Colonic mucosa (tissue), 4 donors: Measurements from ENCODE around the gene RGS21. TPM values are rescaled to one million over a fixed set of nuclear protein-coding genes. Genes with fewer than 3 reads are reported as not detected.
"Not testable (repeated sequence)": the region's sequence is repeated elsewhere in the genome, so short reads cannot be mapped to it uniquely, and the experiment has no call there.

Experiments
- DNase-seq: peaks from one replicate; pipeline ENCODE4 v3.0.0-alpha.2; 2020
- H3K27ac ChIP-seq: fragments of 200-600 bp; one replicate; pipeline ENCODE4 v1.8.0; 2021
- H3K27me3 ChIP-seq: fragments of 200-600 bp; one replicate; pipeline ENCODE4 v1.8.0; 2021
- H3K36me3 ChIP-seq: fragments of 200-600 bp; one replicate; pipeline ENCODE4 v1.8.0; 2021
- H3K4me1 ChIP-seq: fragments of 200-600 bp; one replicate; pipeline ENCODE4 v1.8.0; 2021; ENCODE audit warnings: mild to moderate bottlenecking
- H3K4me3 ChIP-seq: fragments of 200-600 bp; one replicate; pipeline ENCODE4 v1.8.0; 2021
- H3K9ac ChIP-seq, 2 donors: one replicate each; pipeline ENCODE4 v1.7.0; 2013; ENCODE audit warnings: control low read depth in 2 of 2, low read depth in 2 of 2, low read length in 2 of 2
- H3K9me3 ChIP-seq: fragments of 200-600 bp; one replicate; pipeline ENCODE4 v1.8.0; 2021
- intact Hi-C: fragments of 100-400 bp; cut with DNase I; formaldehyde crosslinking; loops from one replicate; pipeline ENCODE4 v1.14.1; 2022
- total RNA-seq, 2 donors: library from RNA; stranded (reverse); fragmentation: NEBNext Ultra II Directional in 1 of 2; extraction: Animal tissue kit (Norgen Biotek cat#: 25700) in 1 of 2; gene quantifications; one replicate each; pipeline ENCODE4 v1.2.1, GENCODE V29; 2021
- TF ChIP-seq, protein P1 (sequence below): fragments of 200-600 bp; IDR thresholded peaks from one replicate; pipeline ENCODE4 v1.8.0; 2022; ENCODE audit warnings: antibody characterized with exemption, mild to moderate bottlenecking
- donor health status: healthy.
- donor health status: DM: no; HTN: no; CAD: no.
- donor health status: DM: no; HTN: no; CAD: no.

The RGS21 gene
- total RNA-seq, 2 donors from 2014 or later, result not detected

GRCh38 chr1:192277635-192278034 is 39.2 kb upstream of the RGS21 start:
- Histone ChIP-seq H3K4me3 (no peak overlapping the region), H3K27me3 (no peaks in the 10 kb centered on the region), H3K36me3 (no peaks in the 10 kb centered on the region), H3K9ac (no peak overlapping the region), H3K27ac (no peak overlapping the region), H3K9me3 (no peaks in the 10 kb centered on the region), H3K4me1 (no peaks in the 10 kb centered on the region)
- TF ChIP-seq, protein P1, sequence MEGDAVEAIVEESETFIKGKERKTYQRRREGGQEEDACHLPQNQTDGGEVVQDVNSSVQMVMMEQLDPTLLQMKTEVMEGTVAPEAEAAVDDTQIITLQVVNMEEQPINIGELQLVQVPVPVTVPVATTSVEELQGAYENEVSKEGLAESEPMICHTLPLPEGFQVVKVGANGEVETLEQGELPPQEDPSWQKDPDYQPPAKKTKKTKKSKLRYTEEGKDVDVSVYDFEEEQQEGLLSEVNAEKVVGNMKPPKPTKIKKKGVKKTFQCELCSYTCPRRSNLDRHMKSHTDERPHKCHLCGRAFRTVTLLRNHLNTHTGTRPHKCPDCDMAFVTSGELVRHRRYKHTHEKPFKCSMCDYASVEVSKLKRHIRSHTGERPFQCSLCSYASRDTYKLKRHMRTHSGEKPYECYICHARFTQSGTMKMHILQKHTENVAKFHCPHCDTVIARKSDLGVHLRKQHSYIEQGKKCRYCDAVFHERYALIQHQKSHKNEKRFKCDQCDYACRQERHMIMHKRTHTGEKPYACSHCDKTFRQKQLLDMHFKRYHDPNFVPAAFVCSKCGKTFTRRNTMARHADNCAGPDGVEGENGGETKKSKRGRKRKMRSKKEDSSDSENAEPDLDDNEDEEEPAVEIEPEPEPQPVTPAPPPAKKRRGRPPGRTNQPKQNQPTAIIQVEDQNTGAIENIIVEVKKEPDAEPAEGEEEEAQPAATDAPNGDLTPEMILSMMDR, result no peak
- intact Hi-C loops, result no loop called here
- DNase-seq, result no peak

- Histone ChIP-seq H3K4me1 (no peaks in the 10 kb centered on the region), H3K9me3 (no peaks in the 10 kb centered on the region), H3K36me3 (no peaks in the 10 kb centered on the region), H3K27me3 (no peaks in the 10 kb centered on the region), H3K4me3 (no peak overlapping the region), H3K9ac (no peak overlapping the region), H3K27ac (no peak overlapping the region)
- DNase-seq, result no peak
- TF ChIP-seq, protein P1, result no peak
- intact Hi-C loops, result no loop called here
These were observed 31.9 kb upstream of the RGS21 start for GRCh38 chr1:192284927-192285326.

DNA sequence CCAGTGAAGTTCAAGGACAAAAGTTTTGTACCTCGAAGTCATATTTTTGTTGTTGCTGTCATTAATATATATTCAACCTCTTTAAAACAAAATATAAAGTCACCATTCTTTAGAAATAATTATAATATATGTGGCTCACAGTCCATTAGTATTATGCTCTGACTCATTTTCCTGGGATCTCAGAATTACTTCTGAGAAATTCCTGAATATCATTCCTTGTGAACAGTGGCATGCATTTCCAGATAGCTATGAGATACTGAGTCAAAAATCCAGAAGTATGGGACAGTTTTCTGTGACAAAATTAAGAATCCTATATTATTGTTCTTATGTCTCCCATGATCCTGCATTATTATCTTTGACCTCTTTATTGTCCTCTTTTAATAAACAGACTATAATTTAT is 13.8 kb upstream of the RGS21 start:
- DNase-seq, result no peak
- Histone ChIP-seq H3K9me3 (no peaks in the 10 kb centered on the region), H3K4me3 (no peak overlapping the region), H3K4me1 (no peaks in the 10 kb centered on the region), H3K27ac (no peak overlapping the region), H3K36me3 (no peaks in the 10 kb centered on the region), H3K9ac (no peak overlapping the region), H3K27me3 (no peaks in the 10 kb centered on the region)
- intact Hi-C loops, result no loop called here
- TF ChIP-seq, protein P1, result no peak

DNA sequence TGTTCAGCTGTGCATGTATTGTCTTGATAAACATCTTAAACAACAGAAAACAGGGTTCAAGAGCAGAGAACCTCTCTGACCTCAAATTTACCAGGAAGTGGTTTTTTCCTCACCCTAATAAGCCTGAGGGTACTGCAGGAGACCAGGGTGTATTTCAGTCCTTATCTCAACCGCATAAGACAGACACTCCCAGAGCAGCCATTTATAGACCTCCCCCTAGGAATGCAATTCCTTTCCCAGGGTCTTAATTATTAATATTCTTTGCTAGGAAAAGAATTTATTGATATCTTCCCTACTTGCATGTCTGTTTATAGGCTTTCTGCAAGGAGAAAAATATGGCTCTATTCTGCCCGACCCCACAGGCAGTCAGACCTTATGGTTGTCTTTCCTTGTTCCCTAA is 8.5 kb upstream of the RGS21 start:
- H3K4me1 ChIP-seq, intact Hi-C loops, H3K36me3 ChIP-seq, H3K27me3 ChIP-seq, H3K4me3 ChIP-seq, H3K9ac ChIP-seq, H3K27ac ChIP-seq, DNase-seq, H3K9me3 ChIP-seq: not testable (repeated sequence)

DNA sequence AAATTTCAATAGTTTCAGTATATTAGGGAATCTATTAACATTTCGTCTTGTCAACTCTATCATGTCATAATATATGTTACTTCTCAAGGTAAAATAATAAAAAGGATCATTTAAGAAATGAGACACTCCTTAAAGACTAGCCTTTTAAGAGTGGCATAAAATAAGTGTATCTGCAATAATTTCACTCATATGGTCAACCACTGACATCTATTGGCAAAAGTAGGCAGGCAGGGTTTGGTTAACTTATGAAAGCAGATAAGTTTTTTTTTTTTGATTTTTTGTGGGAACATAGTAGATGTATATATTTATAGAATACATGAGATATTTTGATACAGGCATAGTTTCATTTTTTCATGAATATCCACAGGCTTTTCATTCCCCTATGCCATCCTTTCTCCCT is 5.5 kb upstream of the RGS21 start:
- Histone ChIP-seq H3K4me1 (no peaks in the 10 kb centered on the region), H3K36me3 (no peaks in the 10 kb centered on the region), H3K27ac (no peak overlapping the region), H3K27me3 (no peaks in the 10 kb centered on the region), H3K9me3 (no peaks in the 10 kb centered on the region), H3K9ac (no peak overlapping the region), H3K4me3 (no peak overlapping the region)
- DNase-seq, result no peak
- intact Hi-C loops, result no loop called here
- TF ChIP-seq, protein P1, result no peak

GRCh38 chr1:192327997-192328396 is 11.2 kb downstream of the RGS21 start:
- TF ChIP-seq, protein P1, result no peak
- Histone ChIP-seq H3K36me3 (no peaks in the 10 kb centered on the region), H3K27me3 (no peaks in the 10 kb centered on the region), H3K9me3 (no peaks in the 10 kb centered on the region), H3K27ac (no peak overlapping the region), H3K4me1 (no peaks in the 10 kb centered on the region), H3K9ac (no peak overlapping the region), H3K4me3 (no peak overlapping the region)
- no peak for DNase-seq
- intact Hi-C loops, result no loop called here
